Measurements from ENCODE around the gene GATM. TPM values are rescaled to one million over a fixed set of nuclear protein-coding genes. Genes with fewer than 3 reads are reported as not detected.
A peak's percentile ranks its signal among the peaks of the same experiment; 100 is the strongest.
"Not testable (repeated sequence)": the region's sequence is repeated elsewhere in the genome, so short reads cannot be mapped to it uniquely, and the experiment has no call there.

GATM gene
- total RNA-seq, 3 donors from 2014 or later = 7.7 to 21.2 (median 8.9) TPM

DNA sequence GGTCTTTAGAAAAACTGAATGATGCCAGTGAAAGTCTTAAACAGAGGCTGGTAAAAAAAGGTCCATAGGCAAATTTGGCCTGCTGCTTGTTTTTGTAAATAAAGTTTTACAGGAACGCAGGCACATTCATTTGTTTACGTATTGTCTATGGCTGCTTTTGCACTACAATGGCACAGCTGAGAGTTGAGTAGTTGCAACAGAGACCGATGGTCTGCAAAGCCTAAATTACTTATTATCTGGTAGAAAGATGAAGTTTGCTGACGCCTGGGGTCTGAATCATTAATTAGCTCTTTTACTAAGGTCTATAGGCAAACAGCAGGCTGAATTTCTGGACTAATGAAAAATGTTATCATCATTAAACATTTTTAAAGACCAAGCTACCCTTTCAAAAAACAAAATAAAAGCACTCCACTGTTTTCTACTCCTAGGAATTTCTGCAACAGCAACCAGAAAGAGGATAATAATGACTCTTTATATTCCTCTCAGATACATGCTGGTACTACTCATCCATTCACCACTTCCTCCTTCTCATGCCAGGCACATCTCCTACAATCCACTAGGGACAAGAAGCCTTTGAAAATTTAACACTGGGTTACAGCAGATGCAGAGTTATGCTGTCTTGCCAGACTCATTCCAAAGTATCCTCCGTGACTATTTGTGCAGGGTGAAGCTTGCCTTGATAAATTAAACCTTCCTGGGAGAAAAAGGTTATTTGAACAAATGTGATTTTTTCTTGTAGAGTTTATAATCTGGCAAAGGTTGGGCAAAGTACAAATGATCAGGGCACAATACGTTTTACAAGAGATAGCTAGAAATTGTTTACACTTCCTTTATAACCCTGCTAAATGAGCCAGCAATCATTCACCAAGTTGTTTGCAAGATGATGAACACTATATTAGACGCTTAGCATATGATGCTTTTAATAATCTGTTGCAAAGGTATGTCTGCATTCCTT lies 6.0 kb downstream of the GATM start:
- H3K4me3 ChIP-seq = no peak overlapping the region
- peak in 1 of 3 donors; percentile 43 for DNase-seq
- ATAC-seq = peak; percentile 86
- H3K4me1 ChIP-seq (ENCODE audit: low read depth) = peaks cover 27% of the 10 kb centered on the region
- TF ChIP-seq, protein P1, sequence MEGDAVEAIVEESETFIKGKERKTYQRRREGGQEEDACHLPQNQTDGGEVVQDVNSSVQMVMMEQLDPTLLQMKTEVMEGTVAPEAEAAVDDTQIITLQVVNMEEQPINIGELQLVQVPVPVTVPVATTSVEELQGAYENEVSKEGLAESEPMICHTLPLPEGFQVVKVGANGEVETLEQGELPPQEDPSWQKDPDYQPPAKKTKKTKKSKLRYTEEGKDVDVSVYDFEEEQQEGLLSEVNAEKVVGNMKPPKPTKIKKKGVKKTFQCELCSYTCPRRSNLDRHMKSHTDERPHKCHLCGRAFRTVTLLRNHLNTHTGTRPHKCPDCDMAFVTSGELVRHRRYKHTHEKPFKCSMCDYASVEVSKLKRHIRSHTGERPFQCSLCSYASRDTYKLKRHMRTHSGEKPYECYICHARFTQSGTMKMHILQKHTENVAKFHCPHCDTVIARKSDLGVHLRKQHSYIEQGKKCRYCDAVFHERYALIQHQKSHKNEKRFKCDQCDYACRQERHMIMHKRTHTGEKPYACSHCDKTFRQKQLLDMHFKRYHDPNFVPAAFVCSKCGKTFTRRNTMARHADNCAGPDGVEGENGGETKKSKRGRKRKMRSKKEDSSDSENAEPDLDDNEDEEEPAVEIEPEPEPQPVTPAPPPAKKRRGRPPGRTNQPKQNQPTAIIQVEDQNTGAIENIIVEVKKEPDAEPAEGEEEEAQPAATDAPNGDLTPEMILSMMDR (IDR thresholded peaks at IDR 0.05) = no peak
- intact Hi-C loops (cut with DNase I, micrococcal nuclease) = no loop called here
- no peaks in the 10 kb centered on the region for H3K9me3 ChIP-seq
- no peaks in the 10 kb centered on the region for H3K36me3 ChIP-seq (ENCODE audit: low read depth)

DNA sequence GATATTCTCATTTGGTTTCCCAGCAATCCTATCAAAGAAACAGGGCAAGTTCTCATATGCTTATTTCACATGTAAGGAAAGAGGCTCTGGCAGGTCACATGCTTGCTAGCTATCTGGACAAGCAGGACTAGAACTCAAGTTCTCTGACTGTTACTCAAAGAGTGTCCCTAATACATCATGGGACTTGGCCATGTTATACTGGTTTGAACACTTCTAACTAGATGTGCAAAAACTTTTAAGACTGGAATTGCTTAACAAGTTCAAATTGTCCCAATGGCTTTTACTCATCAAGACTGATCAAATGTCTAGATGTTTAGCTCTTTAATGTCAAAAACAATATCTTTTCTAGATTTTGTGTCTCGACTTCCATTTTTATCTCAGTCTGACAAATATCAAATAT lies 6.8 kb downstream of the GATM start:
- ATAC-seq = no peak
- no peaks in the 10 kb centered on the region for H3K9me3 ChIP-seq
- TF ChIP-seq, protein P1 (IDR thresholded peaks at IDR 0.05) = no peak
- H3K4me1 ChIP-seq (ENCODE audit: low read depth) = peaks cover 19% of the 10 kb centered on the region
- H3K4me3 ChIP-seq = no peak overlapping the region
- no peak for DNase-seq
- intact Hi-C loops (cut with DNase I, micrococcal nuclease) = no loop called here
- H3K36me3 ChIP-seq (ENCODE audit: low read depth) = no peaks in the 10 kb centered on the region

DNA sequence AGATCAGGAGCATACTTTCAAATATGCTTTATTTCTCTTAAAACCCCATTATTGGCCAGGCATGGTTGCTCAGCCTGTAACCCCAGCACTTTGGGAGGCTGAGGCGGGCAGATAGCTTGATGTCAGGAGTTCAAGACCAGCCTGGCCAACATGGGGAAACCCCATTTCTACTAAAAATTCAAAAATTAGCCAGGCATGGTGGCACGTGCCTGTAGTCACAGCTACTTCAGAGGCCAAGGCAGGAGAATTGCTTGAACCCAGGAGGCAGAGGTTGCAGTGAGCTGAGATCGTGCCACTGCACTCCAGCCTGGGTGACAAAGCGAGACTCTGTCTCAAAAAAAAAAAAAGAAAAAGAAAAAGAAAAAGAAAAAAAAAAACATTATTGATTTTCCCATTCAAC lies 8.3 kb downstream of the GATM start:
- DNase-seq; H3K9me3 ChIP-seq; H3K4me3 ChIP-seq; intact Hi-C loops (cut with DNase I, micrococcal nuclease); ATAC-seq; H3K36me3 ChIP-seq (ENCODE audit: low read depth): not testable (repeated sequence)
- H3K4me1 ChIP-seq (ENCODE audit: low read depth) = peaks cover 19% of the 10 kb centered on the region

DNA sequence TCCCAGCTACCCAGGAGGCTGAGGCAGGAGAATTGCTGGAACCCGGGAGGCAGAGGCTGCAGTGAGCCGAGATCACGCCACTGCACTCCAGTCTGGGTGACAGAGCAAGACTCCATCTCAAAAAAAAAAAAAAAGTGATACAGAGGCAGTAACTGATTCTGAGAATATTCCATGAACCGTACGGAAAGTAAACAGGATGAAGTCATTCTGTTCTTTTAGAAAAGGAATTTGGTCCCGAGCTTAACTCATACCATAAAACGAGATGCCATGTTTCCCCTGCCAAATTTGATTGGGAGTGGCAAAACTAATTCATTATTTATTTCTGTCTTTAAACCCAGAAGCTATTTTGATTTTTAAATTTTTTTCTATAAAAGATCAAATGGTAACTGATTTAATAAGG lies 11.1 kb downstream of the GATM start:
- H3K4me1 ChIP-seq (ENCODE audit: low read depth); H3K4me3 ChIP-seq; H3K9me3 ChIP-seq; intact Hi-C loops (cut with DNase I, micrococcal nuclease); ATAC-seq; H3K36me3 ChIP-seq (ENCODE audit: low read depth); DNase-seq: not testable (repeated sequence)

DNA sequence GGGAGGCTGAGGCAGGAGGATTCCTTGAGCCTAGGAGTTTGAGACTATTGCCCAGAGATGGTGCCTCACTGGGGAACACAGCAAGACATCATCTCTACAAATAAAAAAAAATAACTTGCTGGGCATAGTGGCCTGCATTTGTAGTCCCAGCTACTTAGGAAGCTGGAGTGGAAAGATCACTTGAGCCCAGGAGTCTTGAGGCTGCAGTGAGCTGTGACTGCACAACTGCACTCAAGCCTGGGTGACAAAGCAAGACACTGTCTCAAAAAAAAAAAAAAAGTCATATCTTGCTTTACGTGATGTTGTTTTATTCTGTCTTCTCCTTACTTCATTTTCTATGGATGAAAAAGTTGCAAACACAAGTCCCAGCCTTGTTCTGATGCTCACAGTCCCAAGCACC lies 14.1 kb downstream of the GATM start:
- no peaks in the 10 kb centered on the region for H3K4me1 ChIP-seq (ENCODE audit: low read depth)
- intact Hi-C loops (cut with DNase I, micrococcal nuclease) = no loop called here
- ATAC-seq = no peak
- TF ChIP-seq, protein P1 (IDR thresholded peaks at IDR 0.05) = no peak
- DNase-seq = no peak
- H3K4me3 ChIP-seq = no peak overlapping the region
- H3K9me3 ChIP-seq = no peaks in the 10 kb centered on the region
- no peaks in the 10 kb centered on the region for H3K36me3 ChIP-seq (ENCODE audit: low read depth)

DNA sequence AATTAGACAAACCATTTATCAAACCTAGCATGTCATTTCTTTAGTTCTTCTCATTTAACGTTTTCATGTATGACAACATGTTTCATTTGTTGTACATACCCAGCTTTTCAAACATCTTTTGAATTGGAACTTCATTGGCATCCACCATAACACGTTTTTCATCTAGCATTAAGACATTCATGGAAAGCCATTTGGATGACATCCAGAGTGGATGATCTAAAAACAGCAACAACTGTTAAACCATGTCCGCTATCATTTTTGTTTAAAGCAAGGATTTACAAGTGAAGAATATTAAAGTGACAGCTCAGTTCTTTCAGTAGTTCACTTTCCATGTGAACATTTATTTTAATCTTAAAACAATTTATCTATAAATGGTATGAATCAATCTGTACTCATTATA lies 14.5 kb downstream of the GATM start:
- ATAC-seq = no peak
- DNase-seq = no peak
- Histone ChIP-seq H3K4me3 (no peak overlapping the region), H3K9me3 (no peaks in the 10 kb centered on the region), H3K4me1 (ENCODE audit: low read depth) (no peaks in the 10 kb centered on the region), H3K36me3 (ENCODE audit: low read depth) (no peaks in the 10 kb centered on the region)
- TF ChIP-seq, protein P1 (IDR thresholded peaks at IDR 0.05) = no peak
- intact Hi-C loops (cut with DNase I, micrococcal nuclease) = no loop called here
